HT-29 (cell line): Measurements from ENCODE around the gene CD14. TPM values are rescaled to one million over a fixed set of nuclear protein-coding genes. Genes with fewer than 3 reads are reported as not detected.
A peak's percentile ranks its signal among the peaks of the same experiment; 100 is the strongest.
"Not testable (repeated sequence)": the region's sequence is repeated elsewhere in the genome, so short reads cannot be mapped to it uniquely, and the experiment has no call there.

Experiments
- DNase-seq: peaks from one replicate; pipeline ENCODE4 v3.0.0-alpha.2; 2015; ENCODE audit warnings: low spot score
- total RNA-seq: library from RNA; depleted of rRNA; stranded (reverse); fragments of >200 nt; shearing (Covaris generic); gene quantifications from 2 replicates; pipeline ENCODE4 v1.2.3, GENCODE V29; 2014; rRNA removed

Gene CD14
- total RNA-seq, 1 experiment from 2014 or later = 12.2 TPM

- no peak for DNase-seq
Observed at GRCh38 chr5:140596321-140596741, 36.6 kb downstream of the CD14 start.

DNA sequence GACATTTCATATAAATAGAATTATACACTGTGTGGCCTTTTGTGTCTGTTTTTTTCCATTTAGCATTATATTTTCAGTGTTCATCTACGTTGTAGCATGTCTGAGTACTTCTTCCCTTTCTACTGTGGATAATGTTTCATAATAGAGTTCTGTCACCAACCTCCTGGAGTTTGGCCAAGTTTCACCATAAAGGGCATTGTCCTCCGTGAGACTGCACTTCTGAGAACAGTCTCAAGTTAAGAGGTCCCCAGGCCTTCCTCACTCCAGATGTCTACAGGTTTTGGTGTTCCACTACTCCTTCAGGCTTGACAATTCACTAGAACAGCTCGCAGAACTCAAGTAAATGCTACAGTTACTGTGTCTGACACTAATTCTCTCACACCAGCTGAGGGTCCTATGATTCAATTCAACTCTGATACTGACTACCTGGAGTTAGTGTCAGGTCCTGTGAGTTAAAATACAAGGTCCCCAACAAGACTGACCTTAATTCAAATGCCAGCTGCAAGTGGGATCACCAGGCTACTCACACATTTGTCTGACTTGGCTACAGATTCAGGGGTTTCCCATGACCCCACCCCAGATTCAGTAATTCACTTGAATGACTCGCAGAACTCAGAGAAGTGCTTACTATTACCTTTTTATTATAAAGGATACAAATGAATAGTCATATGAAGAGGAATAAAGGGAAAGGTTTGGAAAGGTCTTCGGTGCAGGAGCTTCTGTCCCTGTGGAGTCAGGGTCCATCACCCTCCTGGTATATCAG is 37.3 kb downstream of the CD14 start:
- peak; percentile 67 for DNase-seq

DNA sequence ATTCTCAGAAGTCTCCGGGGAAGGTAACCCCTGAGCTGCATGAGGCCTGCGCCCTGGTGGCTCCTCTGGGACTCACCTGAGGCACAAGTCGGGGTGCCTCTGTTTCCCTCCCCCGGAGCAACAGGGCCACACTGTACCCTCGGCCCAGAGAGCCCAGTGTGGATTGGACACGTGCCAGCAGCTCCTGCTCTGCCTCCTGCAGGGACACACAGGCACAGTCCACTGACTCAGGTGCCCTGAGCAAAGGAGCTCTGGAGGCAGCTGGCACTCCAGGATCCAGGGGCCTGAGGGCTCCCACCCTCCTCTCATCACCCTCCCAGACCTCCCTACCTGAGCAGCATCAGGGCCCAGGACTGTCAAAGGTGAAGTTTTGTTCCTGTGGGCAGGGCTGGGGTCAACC is 38.8 kb downstream of the CD14 start:
- no peak for DNase-seq

- DNase-seq = not testable (repeated sequence)
Observed at GRCh38 chr5:140593070-140593469, 39.9 kb downstream of the CD14 start.

- DNase-seq = no peak
Observed at GRCh38 chr5:140591747-140592372, 41.1 kb downstream of the CD14 start.

- no peak for DNase-seq
Observed at GRCh38 chr5:140590861-140591260, 42.1 kb downstream of the CD14 start.

DNA sequence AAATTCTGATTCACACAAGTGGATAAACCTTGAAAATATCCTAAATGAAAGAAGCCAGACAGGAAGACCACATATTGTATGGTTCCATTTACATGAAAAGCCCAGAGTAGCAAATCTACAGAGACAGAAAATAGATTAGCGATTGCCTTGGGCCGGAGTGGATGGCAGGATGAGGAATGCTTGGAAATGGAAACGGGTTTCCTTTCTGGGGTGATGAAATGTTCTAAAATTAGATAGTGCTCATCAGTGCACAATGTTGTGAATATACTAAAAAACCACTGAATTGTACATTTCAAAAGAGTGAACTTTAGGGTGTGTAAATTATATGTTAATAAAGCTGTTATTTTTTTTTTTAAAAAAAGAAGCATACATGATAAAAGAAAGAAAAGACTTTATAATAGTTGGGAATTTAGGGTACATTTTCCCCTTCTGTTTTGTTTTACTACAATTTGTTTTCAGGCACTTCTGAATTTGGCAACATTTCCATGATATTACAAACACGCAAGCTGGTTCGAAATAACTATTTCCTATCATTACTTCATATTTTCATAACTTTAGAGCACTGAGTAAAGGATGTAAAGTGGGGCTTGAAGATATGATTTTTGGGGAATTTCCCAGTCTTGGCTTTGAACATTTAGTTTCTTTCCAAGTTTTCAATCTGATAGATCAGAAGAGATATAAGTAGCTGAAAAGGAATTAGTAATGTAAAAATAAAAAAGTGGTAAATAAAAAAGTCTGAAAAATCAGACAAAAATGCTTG is 44.5 kb downstream of the CD14 start:
- DNase-seq = no peak

- no peak for DNase-seq
Observed at GRCh38 chr5:140587495-140587894, 45.5 kb downstream of the CD14 start.

Other genes starting within 250 kb of the CD14 start
- 68.9 and 74.6 TPM in 2 replicates for gene ANKHD1, start 231.3 kb downstream of the CD14 start, total RNA-seq
- gene EIF4EBP3, start 85.5 kb downstream of the CD14 start, total RNA-seq = 3.0 and 6.5 TPM in 2 replicates
- gene SRA1, start 75.7 kb downstream of the CD14 start, total RNA-seq = 53.1 and 61.3 TPM in 2 replicates
- gene APBB3, start 68.6 kb downstream of the CD14 start, total RNA-seq = 12.1 and 19.5 TPM in 2 replicates
- gene SLC35A4, start 68.3 kb downstream of the CD14 start, total RNA-seq = 29.9 and 30.2 TPM in 2 replicates
- gene TMCO6, start 6.3 kb upstream of the CD14 start, total RNA-seq = 39.5 and 52.2 TPM in 2 replicates
- 112 and 134 TPM in 2 replicates for gene NDUFA2, start 14.5 kb upstream of the CD14 start, total RNA-seq
- gene IK, start 14.7 kb upstream of the CD14 start, total RNA-seq = 48.3 and 62.7 TPM in 2 replicates
- gene WDR55, start 31.7 kb upstream of the CD14 start, total RNA-seq = 39.1 and 45.8 TPM in 2 replicates
- gene DND1, start 40.4 kb upstream of the CD14 start, total RNA-seq = 2.7 and 2.9 TPM in 2 replicates
- 70.2 and 70.8 TPM in 2 replicates for gene HARS1, start 58.2 kb upstream of the CD14 start, total RNA-seq
- gene HARS2, start 58.3 kb upstream of the CD14 start, total RNA-seq = 20.4 and 24.0 TPM in 2 replicates
- gene ZMAT2, start 67.3 kb upstream of the CD14 start, total RNA-seq = 26.8 and 29.3 TPM in 2 replicates
- not detected in 2 replicates for gene PCDHA1, start 153.0 kb upstream of the CD14 start, total RNA-seq
- gene PCDHA2, start 161.7 kb upstream of the CD14 start, total RNA-seq = 0.05 TPM in 1 of 2 replicates, not detected in the other
- gene PCDHA3, start 167.9 kb upstream of the CD14 start, total RNA-seq = not detected in 2 replicates
- gene PCDHA4, start 173.9 kb upstream of the CD14 start, total RNA-seq = not detected in 2 replicates
- not detected in 2 replicates for gene PCDHA5, start 188.4 kb upstream of the CD14 start, total RNA-seq
- not detected in 2 replicates for gene PCDHA6, start 194.8 kb upstream of the CD14 start, total RNA-seq
- gene PCDHA7, start 201.1 kb upstream of the CD14 start, total RNA-seq = not detected in 2 replicates
- gene PCDHA8, start 208.0 kb upstream of the CD14 start, total RNA-seq = not detected in 2 replicates
- not detected in 2 replicates for gene PCDHA9, start 215.2 kb upstream of the CD14 start, total RNA-seq
- 0.25 TPM in 1 of 2 replicates, not detected in the other for gene PCDHA10, start 222.7 kb upstream of the CD14 start, total RNA-seq
- gene PCDHA11, start 235.8 kb upstream of the CD14 start, total RNA-seq = not detected in 2 replicates
- 0.13 TPM in 1 of 2 replicates, not detected in the other for gene PCDHA12, start 242.1 kb upstream of the CD14 start, total RNA-seq
- not detected in 2 replicates for gene PCDHA13, start 248.9 kb upstream of the CD14 start, total RNA-seq